ENCODE results near the gene GPS2. TPM values are rescaled to one million over a fixed set of nuclear protein-coding genes. Genes with fewer than 3 reads are reported as not detected.

The GPS2 gene
- total and polyA plus RNA-seq, 2 experiments from 2014 or later: 83.4 to 122 TPM

DNA sequence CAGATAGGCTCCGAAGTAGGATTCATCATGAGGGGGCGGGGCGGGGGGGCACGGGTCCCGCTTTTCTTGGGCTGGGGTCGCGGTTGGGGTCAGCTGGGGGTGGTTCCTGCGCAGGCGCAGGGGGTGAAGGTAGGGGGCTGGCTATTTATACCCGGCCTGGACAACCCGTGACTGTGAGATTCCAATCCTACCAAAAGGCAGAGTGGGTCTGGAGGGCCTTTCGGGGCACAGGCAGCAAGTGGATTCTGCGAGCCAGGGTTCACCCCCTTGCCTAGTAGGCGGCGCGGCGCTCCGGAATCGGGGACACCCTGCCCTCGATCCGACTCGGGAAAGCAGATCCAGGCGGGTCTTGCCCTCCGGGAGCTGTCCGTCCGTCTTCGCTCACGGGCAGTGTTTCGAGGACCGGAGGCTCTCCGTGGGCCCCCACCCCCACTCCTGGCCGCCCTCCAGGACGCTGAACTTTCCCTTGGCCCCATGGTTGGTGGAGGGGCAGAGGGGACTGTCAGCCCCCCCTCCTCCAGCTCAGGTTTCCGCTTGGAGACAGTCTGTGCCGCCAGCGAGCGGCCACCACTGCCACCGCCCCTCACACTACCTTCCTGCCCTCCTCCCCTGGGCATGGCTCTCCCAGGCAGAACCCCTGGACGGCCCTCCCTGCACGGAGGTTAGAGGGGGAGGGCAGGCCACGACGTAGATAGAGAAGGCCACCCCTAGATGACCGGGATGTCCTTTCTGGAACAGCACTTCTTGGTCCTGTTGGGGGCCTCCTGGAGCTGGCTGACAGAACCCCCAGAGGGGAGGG, 33.0 kb downstream of the GPS2 start (continued):
- TF ChIP-seq, protein P1, sequence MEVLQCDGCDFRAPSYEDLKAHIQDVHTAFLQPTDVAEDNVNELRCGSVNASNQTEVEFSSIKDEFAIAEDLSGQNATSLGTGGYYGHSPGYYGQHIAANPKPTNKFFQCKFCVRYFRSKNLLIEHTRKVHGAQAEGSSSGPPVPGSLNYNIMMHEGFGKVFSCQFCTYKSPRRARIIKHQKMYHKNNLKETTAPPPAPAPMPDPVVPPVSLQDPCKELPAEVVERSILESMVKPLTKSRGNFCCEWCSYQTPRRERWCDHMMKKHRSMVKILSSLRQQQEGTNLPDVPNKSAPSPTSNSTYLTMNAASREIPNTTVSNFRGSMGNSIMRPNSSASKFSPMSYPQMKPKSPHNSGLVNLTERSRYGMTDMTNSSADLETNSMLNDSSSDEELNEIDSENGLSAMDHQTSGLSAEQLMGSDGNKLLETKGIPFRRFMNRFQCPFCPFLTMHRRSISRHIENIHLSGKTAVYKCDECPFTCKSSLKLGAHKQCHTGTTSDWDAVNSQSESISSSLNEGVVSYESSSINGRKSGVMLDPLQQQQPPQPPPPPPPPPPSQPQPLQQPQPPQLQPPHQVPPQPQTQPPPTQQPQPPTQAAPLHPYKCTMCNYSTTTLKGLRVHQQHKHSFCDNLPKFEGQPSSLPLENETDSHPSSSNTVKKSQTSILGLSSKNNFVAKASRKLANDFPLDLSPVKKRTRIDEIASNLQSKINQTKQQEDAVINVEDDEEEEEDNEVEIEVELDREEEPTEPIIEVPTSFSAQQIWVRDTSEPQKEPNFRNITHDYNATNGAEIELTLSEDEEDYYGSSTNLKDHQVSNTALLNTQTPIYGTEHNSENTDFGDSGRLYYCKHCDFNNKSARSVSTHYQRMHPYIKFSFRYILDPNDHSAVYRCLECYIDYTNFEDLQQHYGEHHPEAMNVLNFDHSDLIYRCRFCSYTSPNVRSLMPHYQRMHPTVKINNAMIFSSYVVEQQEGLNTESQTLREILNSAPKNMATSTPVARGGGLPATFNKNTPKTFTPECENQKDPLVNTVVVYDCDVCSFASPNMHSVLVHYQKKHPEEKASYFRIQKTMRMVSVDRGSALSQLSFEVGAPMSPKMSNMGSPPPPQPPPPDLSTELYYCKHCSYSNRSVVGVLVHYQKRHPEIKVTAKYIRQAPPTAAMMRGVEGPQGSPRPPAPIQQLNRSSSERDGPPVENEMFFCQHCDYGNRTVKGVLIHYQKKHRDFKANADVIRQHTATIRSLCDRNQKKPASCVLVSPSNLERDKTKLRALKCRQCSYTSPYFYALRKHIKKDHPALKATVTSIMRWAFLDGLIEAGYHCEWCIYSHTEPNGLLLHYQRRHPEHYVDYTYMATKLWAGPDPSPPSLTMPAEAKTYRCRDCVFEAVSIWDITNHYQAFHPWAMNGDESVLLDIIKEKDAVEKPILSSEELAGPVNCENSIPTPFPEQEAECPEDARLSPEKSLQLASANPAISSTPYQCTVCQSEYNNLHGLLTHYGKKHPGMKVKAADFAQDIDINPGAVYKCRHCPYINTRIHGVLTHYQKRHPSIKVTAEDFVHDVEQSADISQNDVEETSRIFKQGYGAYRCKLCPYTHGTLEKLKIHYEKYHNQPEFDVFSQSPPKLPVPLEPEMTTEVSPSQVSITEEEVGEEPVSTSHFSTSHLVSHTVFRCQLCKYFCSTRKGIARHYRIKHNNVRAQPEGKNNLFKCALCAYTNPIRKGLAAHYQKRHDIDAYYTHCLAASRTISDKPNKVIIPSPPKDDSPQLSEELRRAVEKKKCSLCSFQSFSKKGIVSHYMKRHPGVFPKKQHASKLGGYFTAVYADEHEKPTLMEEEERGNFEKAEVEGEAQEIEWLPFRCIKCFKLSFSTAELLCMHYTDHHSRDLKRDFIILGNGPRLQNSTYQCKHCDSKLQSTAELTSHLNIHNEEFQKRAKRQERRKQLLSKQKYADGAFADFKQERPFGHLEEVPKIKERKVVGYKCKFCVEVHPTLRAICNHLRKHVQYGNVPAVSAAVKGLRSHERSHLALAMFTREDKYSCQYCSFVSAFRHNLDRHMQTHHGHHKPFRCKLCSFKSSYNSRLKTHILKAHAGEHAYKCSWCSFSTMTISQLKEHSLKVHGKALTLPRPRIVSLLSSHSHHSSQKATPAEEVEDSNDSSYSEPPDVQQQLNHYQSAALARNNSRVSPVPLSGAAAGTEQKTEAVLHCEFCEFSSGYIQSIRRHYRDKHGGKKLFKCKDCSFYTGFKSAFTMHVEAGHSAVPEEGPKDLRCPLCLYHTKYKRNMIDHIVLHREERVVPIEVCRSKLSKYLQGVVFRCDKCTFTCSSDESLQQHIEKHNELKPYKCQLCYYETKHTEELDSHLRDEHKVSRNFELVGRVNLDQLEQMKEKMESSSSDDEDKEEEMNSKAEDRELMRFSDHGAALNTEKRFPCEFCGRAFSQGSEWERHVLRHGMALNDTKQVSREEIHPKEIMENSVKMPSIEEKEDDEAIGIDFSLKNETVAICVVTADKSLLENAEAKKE (CRISPR knock-in tag; IDR thresholded peaks at IDR 0.05): no peak
- TF ChIP-seq, protein P2, sequence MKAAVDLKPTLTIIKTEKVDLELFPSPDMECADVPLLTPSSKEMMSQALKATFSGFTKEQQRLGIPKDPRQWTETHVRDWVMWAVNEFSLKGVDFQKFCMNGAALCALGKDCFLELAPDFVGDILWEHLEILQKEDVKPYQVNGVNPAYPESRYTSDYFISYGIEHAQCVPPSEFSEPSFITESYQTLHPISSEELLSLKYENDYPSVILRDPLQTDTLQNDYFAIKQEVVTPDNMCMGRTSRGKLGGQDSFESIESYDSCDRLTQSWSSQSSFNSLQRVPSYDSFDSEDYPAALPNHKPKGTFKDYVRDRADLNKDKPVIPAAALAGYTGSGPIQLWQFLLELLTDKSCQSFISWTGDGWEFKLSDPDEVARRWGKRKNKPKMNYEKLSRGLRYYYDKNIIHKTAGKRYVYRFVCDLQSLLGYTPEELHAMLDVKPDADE (IDR thresholded peaks at IDR 0.05): no peak
- TF ChIP-seq CREB1 (CRISPR knock-in tag; IDR thresholded peaks at IDR 0.05; ENCODE audit: low read depth) (no peak), POLR2AphosphoS5 (IDR thresholded peaks at IDR 0.05; ENCODE audit: low read depth) (no peak), ZNF331 (CRISPR knock-in tag; IDR thresholded peaks at IDR 0.05; ENCODE audit: low read depth) (no peak), ZNF114 (CRISPR knock-in tag; IDR thresholded peaks at IDR 0.05) (no peak), NANOG (IDR thresholded peaks at IDR 0.05; ENCODE audit: borderline replicate concordance) (no peak), JUNB (IDR thresholded peaks at IDR 0.05; ENCODE audit: unreplicated experiment) (no peak), EZH2 (IDR thresholded peaks at IDR 0.05; ENCODE audit: low read depth, unreplicated experiment) (no peak), EZH2phosphoT487 (IDR thresholded peaks at IDR 0.05; ENCODE audit: unreplicated experiment) (no peak)
